Panc1 (cell line): ENCODE results near the gene HTATSF1. TPM values are rescaled to one million over a fixed set of nuclear protein-coding genes. Genes with fewer than 3 reads are reported as not detected.

Source experiments
- ATAC-seq: fragments of 200-7000 bp; cut with Tn5 transposase; 2 replicates; pipeline ENCODE4 v1.9.1; 2020; ENCODE audit warnings: mild to moderate bottlenecking, moderate library complexity
- BruUV-seq: library from RNA; stranded (reverse); fragments of 400-500 nt; replicated peaks from 2 replicates; lab custom pipeline; 2021; lab: Mats Ljungman, UMichigan
- CTCF ChIA-PET: fragments of 300-600 bp; sonication (Branson Sonifier 250); formaldehyde crosslinking; loops from one replicate; lab custom pipeline; 2022; ENCODE audit warnings: antibody characterized with exemption; lab: Charles Lee
- POLR2A ChIA-PET: fragments of 300-600 bp; sonication (Branson Sonifier 250); formaldehyde crosslinking; loops from one replicate; lab custom pipeline; 2022; ENCODE audit warnings: antibody characterized with exemption; lab: Charles Lee
- DNase-seq: peaks from one replicate; pipeline ENCODE4 v3.0.0-alpha.2; 2010; ENCODE audit warnings: low read depth, low spot score
- H3K27ac ChIP-seq: 2 replicates; pipeline ENCODE4 v1.5.1; 2011; ENCODE audit warnings: mild to moderate bottlenecking, low read length, inconsistent platforms
- H3K27me3 ChIP-seq: fragments of 200-500 bp; sonication (Bioruptor generic); 2 replicates; pipeline ENCODE4 v1.6.0; 2014; ENCODE audit warnings: low read length, inconsistent platforms; ENCODE audit not compliant: control insufficient read depth, insufficient read depth
- H3K36me3 ChIP-seq: fragments of 200-500 bp; sonication (Bioruptor generic); 2 replicates; pipeline ENCODE4 v1.5.1; 2014; ENCODE audit warnings: inconsistent platforms, mild to moderate bottlenecking, low read length, moderate library complexity; ENCODE audit not compliant: control insufficient read depth, insufficient read depth
- H3K4me1 ChIP-seq: 2 replicates; pipeline ENCODE4 v1.5.1; 2011; ENCODE audit warnings: inconsistent platforms, mild to moderate bottlenecking, low read length, moderate library complexity; ENCODE audit not compliant: control insufficient read depth, insufficient read depth
- H3K4me3 ChIP-seq, 2 experiments: 2 replicates each; pipeline ENCODE4 v1.5.1; 2011 to 2012; ENCODE audit warnings: low read depth in 2 of 2, low read length in 2 of 2, mild to moderate bottlenecking in 2 of 2, inconsistent platforms in 1 of 2, moderate library complexity in 1 of 2
- H3K9me3 ChIP-seq: fragments of 200-500 bp; sonication (Bioruptor generic); 2 replicates; pipeline ENCODE4 v1.5.1; 2014; ENCODE audit warnings: low read depth, mild to moderate bottlenecking, inconsistent platforms, low read length, moderate library complexity; ENCODE audit not compliant: control insufficient read depth, insufficient read depth
- CTCF ChIP-seq: fragments of 450-650 bp; IDR thresholded peaks from 2 replicates; pipeline ENCODE4 v1.5.1; 2017; ENCODE audit warnings: mild to moderate bottlenecking
- POLR2AphosphoS5 ChIP-seq: IDR thresholded peaks from 2 replicates; pipeline ENCODE4 v1.6.1; 2012; ENCODE audit warnings: mild to moderate bottlenecking, low read depth, low read length, moderate library complexity
- REST ChIP-seq, 2 experiments: IDR thresholded peaks; 2 replicates each; pipeline ENCODE4 v1.6.1; 2011 to 2012; ENCODE audit warnings: low read depth in 2 of 2, control low read depth in 1 of 2, low read length in 1 of 2, mild to moderate bottlenecking in 1 of 2, moderate library complexity in 1 of 2; ENCODE audit not compliant: insufficient read depth in 1 of 2
- SIN3A ChIP-seq: IDR thresholded peaks from 2 replicates; pipeline ENCODE4 v1.6.1; 2012; ENCODE audit warnings: low read depth, mild to moderate bottlenecking, low read length, moderate library complexity, borderline replicate concordance; ENCODE audit not compliant: insufficient read depth
- TCF7L2 ChIP-seq: IDR thresholded peaks from 2 replicates; pipeline ENCODE4 v1.6.1; 2011; ENCODE audit warnings: mild to moderate bottlenecking, low read depth, low read length, inconsistent platforms
- in situ Hi-C: cut with HindIII; loops from 2 replicates; pipeline ENCODE4 v1.10.0; 2016; ENCODE audit warnings: low sequenced_read_pairs, low pct_unique_long_range_greater_than_20kb
- intact Hi-C: fragments of 100-400 bp; cut with micrococcal nuclease; formaldehyde crosslinking; loops from one replicate; pipeline ENCODE4 v1.10.0; 2022; ENCODE audit not compliant: unreplicated experiment
- total RNA-seq: library from RNA; stranded (reverse); gene quantifications from one replicate; pipeline ENCODE4 v1.2.1, GENCODE V29; 2021; ENCODE audit not compliant: unreplicated experiment

Gene HTATSF1
- total RNA-seq, 1 experiment from 2014 or later: 76.0 TPM

- Histone ChIP-seq H3K4me3 (no peak overlapping the region), H3K27me3 (peaks cover 2% of the 10 kb centered on the region; the same call in 1 of the 2 replicates), H3K4me1 (no peaks in the 10 kb centered on the region), H3K9me3 (no peaks in the 10 kb centered on the region), H3K27ac (no peak overlapping the region), H3K36me3 (no peaks in the 10 kb centered on the region)
- BruUV-seq: no TSS peak
- ChIA-PET CTCF (no interaction called here), POLR2A (no interaction called here)
- in situ Hi-C loops: no loop called here
- ATAC-seq (no peak), DNase-seq (no peak)
- TF ChIP-seq REST (IDR thresholded peaks at IDR 0.05; ENCODE audit: insufficient read depth in 1 of 2, low read depth in 2 of 2, low read length in 1 of 2): no peak
- intact Hi-C loops: no loop called here
Observed at GRCh38 chrX:136475236-136475635, 22.2 kb upstream of the HTATSF1 start.

- no peak for TF ChIP-seq TCF7L2
- no peak for TF ChIP-seq CTCF
- no peak for TF ChIP-seq REST (IDR thresholded peaks at IDR 0.05; ENCODE audit: insufficient read depth in 1 of 2, low read depth in 2 of 2, low read length in 1 of 2)
- no peak for TF ChIP-seq POLR2AphosphoS5
- TF ChIP-seq SIN3A: no peak
- POLR2A ChIA-PET: no interaction called here
- H3K36me3 ChIP-seq: no peaks in the 10 kb centered on the region
- H3K9me3 ChIP-seq: no peaks in the 10 kb centered on the region
- CTCF ChIA-PET: no interaction called here
- DNase-seq (no peak), ATAC-seq (no peak)
- H3K4me3 ChIP-seq: no peak overlapping the region
- peaks cover 2% of the 10 kb centered on the region; the same call in 1 of the 2 replicates for H3K27me3 ChIP-seq
- intact Hi-C loops: no loop called here
- in situ Hi-C loops: no loop called here
- BruUV-seq: no TSS peak
- H3K27ac ChIP-seq: no peak overlapping the region
- H3K4me1 ChIP-seq: no peaks in the 10 kb centered on the region
Observed at GRCh38 chrX:136476501-136476900, 20.9 kb upstream of the HTATSF1 start.
